Smooth muscle cell (in vitro differentiated cells): ENCODE results near the gene ADAMTS8. TPM values are rescaled to one million over a fixed set of nuclear protein-coding genes. Genes with fewer than 3 reads are reported as not detected.

Experiments
- DNase-seq: peaks from one replicate; lab custom pipeline; 2025; ENCODE audit not compliant: unreplicated experiment; lab: John Stamatoyannopoulos, UW
- H2AFZ ChIP-seq: fragments of 200-600 bp; sonication (generic); 2 replicates; pipeline ENCODE4 v1.6.0; 2016; ENCODE audit warnings: antibody characterized with exemption, low read depth, mild to moderate bottlenecking
- H3F3A ChIP-seq: fragments of 200-600 bp; sonication (generic); 2 replicates; pipeline ENCODE4 v1.6.0; 2017; ENCODE audit warnings: antibody characterized with exemption, low read depth
- H3K27ac ChIP-seq: fragments of 200-600 bp; sonication (generic); 2 replicates; pipeline ENCODE4 v1.5.1; 2016; ENCODE audit warnings: low read depth, mild to moderate bottlenecking
- H3K27me3 ChIP-seq: fragments of 200-600 bp; sonication (generic); 2 replicates; pipeline ENCODE4 v1.6.1; 2016; ENCODE audit warnings: low read depth, mild to moderate bottlenecking
- H3K36me3 ChIP-seq: fragments of 200-600 bp; sonication (generic); 2 replicates; pipeline ENCODE4 v1.5.1; 2016; ENCODE audit warnings: low read depth
- H3K4me1 ChIP-seq: fragments of 200-600 bp; sonication (generic); 2 replicates; pipeline ENCODE4 v1.5.1; 2016; ENCODE audit warnings: low read depth
- H3K4me2 ChIP-seq: fragments of 200-600 bp; sonication (generic); 2 replicates; pipeline ENCODE4 v1.6.0; 2016; ENCODE audit warnings: mild to moderate bottlenecking
- H3K4me3 ChIP-seq: fragments of 200-600 bp; sonication (generic); 2 replicates; pipeline ENCODE4 v1.5.1; 2016; ENCODE audit warnings: mild to moderate bottlenecking
- H3K79me2 ChIP-seq: fragments of 200-600 bp; sonication (generic); 2 replicates; pipeline ENCODE4 v1.6.0; 2016; ENCODE audit warnings: low read depth, mild to moderate bottlenecking
- H3K9ac ChIP-seq: fragments of 200-600 bp; sonication (generic); 2 replicates; pipeline ENCODE4 v1.6.0; 2016; ENCODE audit warnings: low read depth
- H3K9me3 ChIP-seq: fragments of 200-600 bp; sonication (generic); replicated peaks from 2 replicates; pipeline ENCODE4 v1.5.1; 2016; ENCODE audit warnings: low read depth
- H4K20me1 ChIP-seq: fragments of 200-600 bp; sonication (generic); 2 replicates; pipeline ENCODE4 v1.6.0; 2016; ENCODE audit warnings: low read depth
- CTCF ChIP-seq: fragments of 200-600 bp; sonication (generic); IDR thresholded peaks from 2 replicates; pipeline ENCODE4 v1.5.1; 2017; ENCODE audit warnings: borderline replicate concordance, mild to moderate bottlenecking, antibody characterized with exemption; ENCODE audit not compliant: insufficient read depth, poor library complexity, severe bottlenecking
- WGBS: methylation state at CpG from one replicate; pipeline ENCODE4 v1.1.7; 2016; ENCODE audit warnings: low lambda C conversion rate; 5-methylcytosine and 5-hydroxymethylcytosine counted together
- polyA plus RNA-seq: library from polyadenylated mRNA; unstranded; fragments of >200 nt; fragmentation: Nextera tagmentation; extraction: Ambion mirVana; gene quantifications from 2 replicates; pipeline ENCODE4 v1.2.1, GENCODE V29; 2016
- total RNA-seq: library from RNA; depleted of rRNA; stranded (reverse); fragments of >200 nt; gene quantifications from 2 replicates; pipeline ENCODE4 v1.2.3, GENCODE V29; 2014

ADAMTS8 gene
- total and polyA plus RNA-seq, 2 experiments from 2014 or later = not detected

DNA sequence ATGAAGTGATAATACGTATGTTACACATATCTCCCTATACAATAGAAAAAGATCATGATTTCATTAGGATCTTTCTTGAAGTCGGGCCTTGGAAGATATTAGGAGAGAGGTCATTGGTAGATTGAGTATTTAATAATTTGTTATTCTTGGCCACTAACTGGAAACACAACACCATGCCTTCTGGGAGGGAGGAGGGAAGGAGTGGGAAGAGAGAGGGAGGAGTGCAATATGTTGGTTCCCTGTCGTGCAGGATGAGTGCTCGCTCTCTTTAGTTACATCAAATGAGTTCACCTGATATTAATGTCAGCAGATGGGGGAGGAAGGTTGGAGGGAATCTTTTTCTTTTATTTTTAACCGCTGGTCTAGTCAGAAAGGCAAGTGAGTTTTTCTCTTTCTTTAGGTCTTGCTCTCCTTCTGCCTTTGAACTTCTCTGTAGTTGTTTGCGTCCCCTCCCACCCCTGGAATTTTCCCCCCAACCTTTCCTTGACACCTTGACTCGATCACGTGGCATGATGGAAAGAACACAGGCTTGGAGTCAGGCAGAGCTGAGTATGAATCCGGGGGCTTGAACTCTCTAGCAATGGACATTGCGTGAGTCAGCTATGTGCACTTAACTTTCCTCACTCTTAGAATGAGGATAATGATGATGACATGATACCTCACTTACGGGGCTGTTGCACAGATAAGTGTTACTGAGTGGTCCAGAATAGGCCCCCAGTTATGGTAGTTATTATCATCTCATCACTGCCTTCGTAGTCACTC lies 26.3 kb upstream of the ADAMTS8 start:
- Histone ChIP-seq H3K4me2 (no peak overlapping the region), H3K36me3 (no peaks in the 10 kb centered on the region), H3F3A (no peaks in the 10 kb centered on the region), H3K9me3 (no peaks in the 10 kb centered on the region), H4K20me1 (no peaks in the 10 kb centered on the region), H3K27ac (no peak overlapping the region), H3K4me1 (peaks cover 2% of the 10 kb centered on the region), H3K27me3 (peaks cover 4% of the 10 kb centered on the region), H2AFZ (no peak overlapping the region), H3K9ac (no peak overlapping the region), H3K4me3 (no peak overlapping the region), H3K79me2 (peaks cover 7% of the 10 kb centered on the region)
- DNase-seq = no peak
- WGBS = 59% methylated on average over 12 of the region's 12 CpGs
- no peak for TF ChIP-seq CTCF

GRCh38 chr11:130452940-130453339 lies 24.5 kb upstream of the ADAMTS8 start:
- no peak overlapping the region for H3K4me3 ChIP-seq
- no peak overlapping the region for H3K9ac ChIP-seq
- peaks cover 9% of the 10 kb centered on the region for H3K27me3 ChIP-seq
- H3K79me2 ChIP-seq = peaks cover 7% of the 10 kb centered on the region
- TF ChIP-seq CTCF = no peak
- H3K9me3 ChIP-seq = no peaks in the 10 kb centered on the region
- H3K36me3 ChIP-seq = no peaks in the 10 kb centered on the region
- no peak overlapping the region for H3K4me2 ChIP-seq
- H4K20me1 ChIP-seq = no peaks in the 10 kb centered on the region
- DNase-seq = no peak
- H2AFZ ChIP-seq = no peak overlapping the region
- H3K27ac ChIP-seq = no peak overlapping the region
- H3K4me1 ChIP-seq = peaks cover 10% of the 10 kb centered on the region
- no peaks in the 10 kb centered on the region for H3F3A ChIP-seq
- 85% methylated on average over 6 of the region's 6 CpGs for WGBS

- peaks cover 10% of the 10 kb centered on the region for H3K4me1 ChIP-seq
- no peak overlapping the region for H3K9ac ChIP-seq
- H3K36me3 ChIP-seq = no peaks in the 10 kb centered on the region
- no peaks in the 10 kb centered on the region for H3K9me3 ChIP-seq
- no peaks in the 10 kb centered on the region for H4K20me1 ChIP-seq
- TF ChIP-seq CTCF = no peak
- H3K27me3 ChIP-seq = peaks cover 9% of the 10 kb centered on the region
- peaks cover 7% of the 10 kb centered on the region for H3K79me2 ChIP-seq
- no peak for DNase-seq
- H3K4me2 ChIP-seq = no peak overlapping the region
- H3K27ac ChIP-seq = no peak overlapping the region
- WGBS = 90% methylated on average over 9 of the region's 9 CpGs
- no peak overlapping the region for H3K4me3 ChIP-seq
- no peaks in the 10 kb centered on the region for H3F3A ChIP-seq
- H2AFZ ChIP-seq = no peak overlapping the region
Measured at GRCh38 chr11:130452176-130452575, 23.8 kb upstream of the ADAMTS8 start.
